ENCODE measurements around the gene STRIT1.

Gene STRIT1

GRCh38 chr3:155327430-155327829 is 33.9 kb upstream of the STRIT1 start:
- Histone ChIP-seq H3K36me3 (ENCODE audit: control insufficient read depth, low read depth, low read length) (no peaks in the 10 kb centered on the region), H3K4me3 (ENCODE audit: low read length) (no peak overlapping the region), H3K9ac (ENCODE audit: low read length) (no peak overlapping the region), H3K27me3 (ENCODE audit: control insufficient read depth, insufficient read depth, low read length) (no peaks in the 10 kb centered on the region), H3K27ac (ENCODE audit: low read length) (no peak overlapping the region), H3K4me1 (ENCODE audit: control insufficient read depth, low read depth, low read length) (no peaks in the 10 kb centered on the region), H3K9me3 (ENCODE audit: control insufficient read depth, low read depth, low read length) (no peaks in the 10 kb centered on the region)

GRCh38 chr3:155326901-155327300 is 33.4 kb upstream of the STRIT1 start:
- H3K4me1 ChIP-seq (ENCODE audit: control insufficient read depth, low read depth, low read length), result no peaks in the 10 kb centered on the region
- H3K9ac ChIP-seq (ENCODE audit: low read length), result no peak overlapping the region
- H3K27ac ChIP-seq (ENCODE audit: low read length), result no peak overlapping the region
- no peak overlapping the region for H3K4me3 ChIP-seq (ENCODE audit: low read length)
- no peaks in the 10 kb centered on the region for H3K36me3 ChIP-seq (ENCODE audit: control insufficient read depth, low read depth, low read length)
- H3K27me3 ChIP-seq (ENCODE audit: control insufficient read depth, insufficient read depth, low read length), result no peaks in the 10 kb centered on the region
- no peaks in the 10 kb centered on the region for H3K9me3 ChIP-seq (ENCODE audit: control insufficient read depth, low read depth, low read length)

GRCh38 chr3:155326244-155326643 is 32.8 kb upstream of the STRIT1 start:
- Histone ChIP-seq H3K27ac (ENCODE audit: low read length) (no peak overlapping the region), H3K36me3 (ENCODE audit: control insufficient read depth, low read depth, low read length) (no peaks in the 10 kb centered on the region), H3K9me3 (ENCODE audit: control insufficient read depth, low read depth, low read length) (no peaks in the 10 kb centered on the region)

GRCh38 chr3:155325263-155325835 is 31.9 kb upstream of the STRIT1 start:
- Histone ChIP-seq H3K36me3 (ENCODE audit: control insufficient read depth, low read depth, low read length) (no peaks in the 10 kb centered on the region), H3K9ac (ENCODE audit: low read length) (no peak overlapping the region), H3K9me3 (ENCODE audit: control insufficient read depth, low read depth, low read length) (no peaks in the 10 kb centered on the region), H3K27ac (ENCODE audit: low read length) (no peak overlapping the region), H3K4me1 (ENCODE audit: control insufficient read depth, low read depth, low read length) (no peaks in the 10 kb centered on the region), H3K4me3 (ENCODE audit: low read length) (no peak overlapping the region), H3K27me3 (ENCODE audit: control insufficient read depth, insufficient read depth, low read length) (no peaks in the 10 kb centered on the region)

More at GRCh38 chr3:155326244-155326643, 32.8 kb upstream of the STRIT1 start:
- H3K27me3 ChIP-seq (ENCODE audit: control insufficient read depth, insufficient read depth, low read length), result no peaks in the 10 kb centered on the region
- no peak overlapping the region for H3K9ac ChIP-seq (ENCODE audit: low read length)
- no peak overlapping the region for H3K4me3 ChIP-seq (ENCODE audit: low read length)
- H3K4me1 ChIP-seq (ENCODE audit: control insufficient read depth, low read depth, low read length), result no peaks in the 10 kb centered on the region

- Histone ChIP-seq H3K4me3 (ENCODE audit: low read length) (no peak overlapping the region), H3K27me3 (ENCODE audit: control insufficient read depth, insufficient read depth, low read length) (no peaks in the 10 kb centered on the region), H3K4me1 (ENCODE audit: control insufficient read depth, low read depth, low read length) (no peaks in the 10 kb centered on the region), H3K27ac (ENCODE audit: low read length) (no peak overlapping the region), H3K9me3 (ENCODE audit: control insufficient read depth, low read depth, low read length) (no peaks in the 10 kb centered on the region), H3K9ac (ENCODE audit: low read length) (no peak overlapping the region), H3K36me3 (ENCODE audit: control insufficient read depth, low read depth, low read length) (no peaks in the 10 kb centered on the region)
These were observed 29.7 kb upstream of the STRIT1 start for GRCh38 chr3:155323063-155323666.

- no peaks in the 10 kb centered on the region for H3K36me3 ChIP-seq (ENCODE audit: control insufficient read depth, low read depth, low read length)
- no peaks in the 10 kb centered on the region for H3K9me3 ChIP-seq (ENCODE audit: control insufficient read depth, low read depth, low read length)
- no peak overlapping the region for H3K4me3 ChIP-seq (ENCODE audit: low read length)
- no peak overlapping the region for H3K9ac ChIP-seq (ENCODE audit: low read length)
- H3K4me1 ChIP-seq (ENCODE audit: control insufficient read depth, low read depth, low read length), result no peaks in the 10 kb centered on the region
- H3K27ac ChIP-seq (ENCODE audit: low read length), result no peak overlapping the region
- H3K27me3 ChIP-seq (ENCODE audit: control insufficient read depth, insufficient read depth, low read length), result no peaks in the 10 kb centered on the region
These were observed 27.9 kb upstream of the STRIT1 start for GRCh38 chr3:155321418-155321817.

GRCh38 chr3:155320934-155321333 is 27.5 kb upstream of the STRIT1 start:
- no peak overlapping the region for H3K27ac ChIP-seq (ENCODE audit: low read length)

GRCh38 chr3:155318740-155319139 is 25.3 kb upstream of the STRIT1 start:
- Histone ChIP-seq H3K9ac (ENCODE audit: low read length) (no peak overlapping the region), H3K36me3 (ENCODE audit: control insufficient read depth, low read depth, low read length) (no peaks in the 10 kb centered on the region), H3K4me3 (ENCODE audit: low read length) (no peak overlapping the region), H3K27ac (ENCODE audit: low read length) (no peak overlapping the region), H3K4me1 (ENCODE audit: control insufficient read depth, low read depth, low read length) (no peaks in the 10 kb centered on the region), H3K9me3 (ENCODE audit: control insufficient read depth, low read depth, low read length) (no peaks in the 10 kb centered on the region), H3K27me3 (ENCODE audit: control insufficient read depth, insufficient read depth, low read length) (no peaks in the 10 kb centered on the region)

More at GRCh38 chr3:155320934-155321333, 27.5 kb upstream of the STRIT1 start:
- Histone ChIP-seq H3K9ac (ENCODE audit: low read length) (no peak overlapping the region), H3K27me3 (ENCODE audit: control insufficient read depth, insufficient read depth, low read length) (no peaks in the 10 kb centered on the region), H3K4me1 (ENCODE audit: control insufficient read depth, low read depth, low read length) (no peaks in the 10 kb centered on the region), H3K4me3 (ENCODE audit: low read length) (no peak overlapping the region), H3K36me3 (ENCODE audit: control insufficient read depth, low read depth, low read length) (no peaks in the 10 kb centered on the region), H3K9me3 (ENCODE audit: control insufficient read depth, low read depth, low read length) (no peaks in the 10 kb centered on the region)

GRCh38 chr3:155317211-155317610 is 23.7 kb upstream of the STRIT1 start:
- Histone ChIP-seq H3K27me3 (ENCODE audit: control insufficient read depth, insufficient read depth, low read length) (no peaks in the 10 kb centered on the region), H3K36me3 (ENCODE audit: control insufficient read depth, low read depth, low read length) (no peaks in the 10 kb centered on the region), H3K9me3 (ENCODE audit: control insufficient read depth, low read depth, low read length) (no peaks in the 10 kb centered on the region), H3K4me1 (ENCODE audit: control insufficient read depth, low read depth, low read length) (no peaks in the 10 kb centered on the region), H3K9ac (ENCODE audit: low read length) (no peak overlapping the region), H3K27ac (ENCODE audit: low read length) (no peak overlapping the region), H3K4me3 (ENCODE audit: low read length) (no peak overlapping the region)

GRCh38 chr3:155316426-155316825 is 22.9 kb upstream of the STRIT1 start:
- H3K9ac ChIP-seq (ENCODE audit: low read length), result no peak overlapping the region
- H3K9me3 ChIP-seq (ENCODE audit: control insufficient read depth, low read depth, low read length), result no peaks in the 10 kb centered on the region
- H3K4me3 ChIP-seq (ENCODE audit: low read length), result no peak overlapping the region
- no peaks in the 10 kb centered on the region for H3K27me3 ChIP-seq (ENCODE audit: control insufficient read depth, insufficient read depth, low read length)
- H3K4me1 ChIP-seq (ENCODE audit: control insufficient read depth, low read depth, low read length), result no peaks in the 10 kb centered on the region
- no peak overlapping the region for H3K27ac ChIP-seq (ENCODE audit: low read length)
- no peaks in the 10 kb centered on the region for H3K36me3 ChIP-seq (ENCODE audit: control insufficient read depth, low read depth, low read length)

GRCh38 chr3:155313916-155314315 is 20.4 kb upstream of the STRIT1 start:
- no peaks in the 10 kb centered on the region for H3K4me1 ChIP-seq (ENCODE audit: control insufficient read depth, low read depth, low read length)
- no peaks in the 10 kb centered on the region for H3K27me3 ChIP-seq (ENCODE audit: control insufficient read depth, insufficient read depth, low read length)
- no peak overlapping the region for H3K4me3 ChIP-seq (ENCODE audit: low read length)
- no peaks in the 10 kb centered on the region for H3K36me3 ChIP-seq (ENCODE audit: control insufficient read depth, low read depth, low read length)
- H3K27ac ChIP-seq (ENCODE audit: low read length), result no peak overlapping the region
- no peak overlapping the region for H3K9ac ChIP-seq (ENCODE audit: low read length)
- H3K9me3 ChIP-seq (ENCODE audit: control insufficient read depth, low read depth, low read length), result no peaks in the 10 kb centered on the region

- Histone ChIP-seq H3K9ac (ENCODE audit: low read length) (no peak overlapping the region), H3K36me3 (ENCODE audit: control insufficient read depth, low read depth, low read length) (no peaks in the 10 kb centered on the region), H3K9me3 (ENCODE audit: control insufficient read depth, low read depth, low read length) (no peaks in the 10 kb centered on the region), H3K27ac (ENCODE audit: low read length) (no peak overlapping the region), H3K4me3 (ENCODE audit: low read length) (no peak overlapping the region), H3K27me3 (ENCODE audit: control insufficient read depth, insufficient read depth, low read length) (no peaks in the 10 kb centered on the region), H3K4me1 (ENCODE audit: control insufficient read depth, low read depth, low read length) (no peaks in the 10 kb centered on the region)
These were observed 19.8 kb upstream of the STRIT1 start for GRCh38 chr3:155313300-155313699.

All from iPS-18a (cell line).